HG02981 (cell line): Measurements from ENCODE around the gene AP2S1.
A peak's percentile ranks its signal among the peaks of the same experiment; 100 is the strongest.
"Not testable (repeated sequence)": the region's sequence is repeated elsewhere in the genome, so short reads cannot be mapped to it uniquely, and the experiment has no call there.

Source experiments
- ATAC-seq: cut with Tn5 transposase; IDR thresholded peaks from one replicate; pipeline ENCODE4 v1.9.1; 2021; ENCODE audit warnings: mild to moderate bottlenecking, moderate library complexity; ENCODE audit not compliant: unreplicated experiment

Gene AP2S1

DNA sequence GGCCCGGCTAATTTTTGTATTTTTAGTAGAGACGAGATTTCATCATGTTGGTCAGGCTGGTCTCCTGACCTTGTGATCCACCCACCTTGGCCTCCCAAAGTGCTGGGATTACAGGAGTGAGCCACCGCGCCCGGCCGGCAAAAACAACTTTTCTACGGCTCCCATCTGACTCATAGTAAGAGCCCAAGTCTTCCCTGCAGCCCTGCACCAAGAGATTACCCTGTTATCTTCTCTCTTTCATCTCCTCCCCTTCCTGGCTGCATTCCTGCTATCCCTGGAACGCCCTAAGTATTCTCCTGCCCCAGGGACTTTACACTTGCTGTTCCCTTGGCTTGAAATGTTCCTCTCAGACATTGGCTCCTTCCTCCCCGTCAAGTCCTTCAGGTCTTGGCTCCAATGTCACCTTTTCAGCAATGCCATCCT lies 6.6 kb downstream of the AP2S1 start:
- no peak for ATAC-seq

- ATAC-seq = no peak
Observed at GRCh38 chr19:46842791-46843190, 7.9 kb downstream of the AP2S1 start.

DNA sequence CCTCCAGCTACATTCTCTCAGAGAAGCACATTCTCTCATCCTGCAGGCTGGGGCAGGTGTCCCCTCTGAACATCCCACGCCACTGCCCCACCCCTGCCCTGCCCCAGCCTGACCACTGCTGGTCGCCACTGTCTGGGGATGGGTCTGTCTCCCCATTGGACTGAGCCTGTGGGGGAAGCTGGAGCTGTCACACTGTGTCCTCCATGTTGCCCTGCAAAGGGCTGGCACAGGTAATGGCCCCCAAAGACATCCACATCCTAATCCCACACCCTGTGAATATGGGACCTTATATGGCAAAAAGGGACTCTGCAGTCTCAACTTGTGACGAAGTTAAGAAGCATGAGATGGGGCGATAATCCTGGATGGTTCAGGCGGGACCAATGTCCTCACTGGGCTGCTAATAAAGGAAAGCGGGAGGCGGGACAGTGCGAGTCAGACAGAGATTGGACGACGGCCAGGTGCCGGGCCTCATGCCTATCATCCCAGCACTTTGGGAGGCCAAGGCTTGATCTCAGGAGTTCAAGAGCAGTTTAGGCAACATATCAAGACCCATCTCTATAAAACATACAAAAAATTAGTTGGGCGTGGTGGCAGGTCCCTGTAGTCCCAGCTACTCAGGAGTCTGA lies 9.1 kb downstream of the AP2S1 start:
- no peak for ATAC-seq

DNA sequence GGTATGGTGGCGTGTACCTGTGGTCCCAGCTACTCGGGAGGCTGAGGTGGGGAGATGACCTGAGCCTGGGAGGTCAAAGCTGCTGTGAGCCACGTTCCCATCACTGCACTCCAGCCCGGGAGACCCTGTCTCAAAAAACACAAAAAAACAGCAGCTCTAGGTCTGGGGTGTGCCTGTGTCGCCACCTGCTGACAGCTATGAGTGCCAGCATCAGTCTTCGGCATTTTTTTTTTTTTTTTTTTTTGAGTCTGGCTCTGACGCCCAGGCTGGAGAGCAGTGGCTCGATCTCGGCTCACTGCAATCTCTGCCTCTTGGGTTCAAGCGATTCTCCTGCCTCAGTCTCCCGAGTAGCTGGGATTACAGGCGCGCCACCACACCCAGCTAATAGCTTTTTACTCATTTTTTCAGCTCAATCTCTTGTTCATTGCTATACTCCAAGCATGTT lies 10.1 kb downstream of the AP2S1 start:
- ATAC-seq = no peak

GRCh38 chr19:46839752-46840497 lies 10.7 kb downstream of the AP2S1 start:
- no peak for ATAC-seq

- ATAC-seq = no peak
Observed at GRCh38 chr19:46838160-46838559, 12.5 kb downstream of the AP2S1 start.

DNA sequence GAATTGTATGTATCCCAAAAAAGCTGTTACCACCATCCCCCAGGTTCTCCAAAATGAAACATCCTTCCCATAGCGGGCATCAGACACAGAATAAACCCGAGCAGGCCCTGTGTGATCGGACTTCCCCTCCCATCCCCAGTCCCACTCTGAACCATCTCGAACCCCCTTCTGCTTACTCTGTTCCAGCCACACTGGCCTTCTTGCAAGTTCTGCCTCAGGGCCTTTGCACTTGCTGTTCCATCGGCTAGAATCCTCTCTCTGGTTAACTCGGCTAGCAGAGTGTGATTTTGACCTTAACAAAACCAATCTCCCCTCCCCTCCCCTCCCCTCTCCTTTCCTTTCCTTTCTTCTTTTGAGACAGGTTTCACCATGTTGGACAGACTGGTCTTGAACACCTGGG lies 15.7 kb downstream of the AP2S1 start:
- no peak for ATAC-seq

DNA sequence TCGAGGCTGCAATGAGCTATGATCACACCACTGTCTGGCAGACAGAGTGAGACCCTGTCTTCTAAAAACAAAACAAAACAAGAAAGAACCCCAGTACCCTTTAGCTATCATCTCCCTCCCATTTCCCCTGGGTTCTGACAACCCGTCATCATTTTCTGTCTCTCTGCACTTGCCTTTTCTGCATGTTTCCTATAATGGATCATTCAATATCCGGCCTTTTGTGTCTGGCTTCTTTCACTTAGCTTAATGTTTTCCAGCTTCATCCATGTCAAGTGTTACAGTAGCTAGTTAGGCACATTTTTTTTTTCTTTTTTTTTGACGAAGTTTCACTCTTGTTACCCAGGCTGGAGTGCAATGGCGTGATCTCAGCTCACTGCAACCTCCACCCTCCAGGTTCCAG lies 16.5 kb downstream of the AP2S1 start:
- no peak for ATAC-seq

DNA sequence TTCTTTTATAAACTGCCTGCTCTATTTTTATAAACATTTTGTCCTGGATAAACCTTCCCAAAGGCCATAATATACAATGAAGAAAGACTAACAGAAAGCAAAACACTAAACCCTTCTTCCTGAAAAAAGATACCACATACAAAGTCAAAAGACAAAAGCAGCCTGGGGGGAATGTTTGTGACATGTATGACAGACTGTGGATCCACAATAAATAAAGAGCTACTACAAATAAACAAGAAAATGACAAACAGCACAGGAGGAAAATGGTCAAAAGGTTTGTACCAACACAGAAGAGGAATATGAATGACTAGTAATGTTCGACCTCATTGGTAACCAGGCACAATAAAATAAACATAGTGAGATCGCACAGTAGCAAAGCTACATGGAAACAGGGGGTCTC lies 19.8 kb downstream of the AP2S1 start:
- no peak for ATAC-seq

- no peak for ATAC-seq
Observed at GRCh38 chr19:46828484-46828883, 22.2 kb downstream of the AP2S1 start.

GRCh38 chr19:46825731-46826055 lies 25.0 kb downstream of the AP2S1 start:
- ATAC-seq = no peak

- ATAC-seq = no peak
Observed at GRCh38 chr19:46824890-46825730, 25.5 kb downstream of the AP2S1 start.

DNA sequence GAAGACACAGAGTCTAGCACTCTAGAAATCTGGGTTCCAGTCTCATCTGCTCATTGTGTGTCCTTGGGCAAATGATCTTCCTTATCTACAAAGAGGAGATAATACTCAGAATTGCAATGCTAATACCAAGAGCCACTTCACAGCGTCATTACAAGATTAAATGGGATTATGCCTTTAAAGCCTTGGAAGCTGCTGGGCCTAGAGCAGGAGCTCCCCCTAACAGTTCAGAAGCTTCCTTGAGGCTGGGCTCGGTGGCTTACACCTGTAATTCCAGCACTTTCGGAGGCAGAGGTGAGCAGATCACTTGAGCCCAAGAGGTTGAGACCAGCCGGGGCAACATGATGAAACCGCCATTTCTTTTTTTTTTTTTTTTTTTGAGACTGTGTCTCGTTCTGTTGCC lies 27.6 kb downstream of the AP2S1 start:
- no peak for ATAC-seq

GRCh38 chr19:46822410-46822787 lies 28.2 kb downstream of the AP2S1 start:
- not testable (repeated sequence) for ATAC-seq

- peak; percentile 44 for ATAC-seq
Observed at GRCh38 chr19:46821512-46822409, 28.9 kb downstream of the AP2S1 start.

- ATAC-seq = no peak
Observed at GRCh38 chr19:46818812-46819211, 31.8 kb downstream of the AP2S1 start.

DNA sequence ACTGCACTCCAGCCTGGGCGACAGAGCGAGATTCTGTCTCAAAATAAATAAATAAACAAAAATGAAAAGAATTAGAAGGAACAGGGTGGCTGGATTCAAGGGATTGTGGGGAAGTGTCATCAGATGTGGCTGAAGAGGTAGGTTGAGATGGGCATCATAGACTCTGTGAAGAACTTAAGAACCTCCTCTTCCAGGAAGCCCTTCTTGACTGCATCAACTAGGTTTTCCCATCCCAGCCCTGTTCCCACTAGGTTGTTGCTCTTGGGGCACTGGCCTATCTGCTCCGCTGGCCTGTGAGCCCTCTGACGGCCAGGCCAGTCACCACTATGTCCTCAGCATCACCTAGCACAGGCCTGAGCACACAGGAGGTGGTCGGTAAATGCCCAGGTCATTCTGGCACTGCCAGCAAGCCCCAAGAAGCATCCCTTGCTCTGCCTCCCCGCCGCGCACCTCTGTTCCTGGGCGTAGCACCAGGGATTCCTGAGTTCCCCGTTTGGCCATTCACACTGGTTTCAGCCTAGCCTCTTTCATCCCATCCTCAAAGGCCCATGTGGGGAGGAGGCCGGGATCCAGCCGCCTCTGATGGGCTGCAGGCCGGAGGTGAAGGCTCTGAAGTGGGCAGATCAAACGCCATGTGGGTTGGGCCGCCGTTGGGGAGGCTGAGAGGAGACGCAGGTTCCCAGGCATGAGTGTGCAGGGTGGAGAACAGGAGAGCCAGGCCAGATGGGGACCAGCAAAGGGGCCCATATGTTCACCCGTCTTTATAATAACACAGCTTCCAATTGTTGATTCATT lies 34.6 kb downstream of the AP2S1 start:
- no peak for ATAC-seq

- ATAC-seq = no peak
Observed at GRCh38 chr19:46813839-46814358, 36.7 kb downstream of the AP2S1 start.

GRCh38 chr19:46812977-46813838 lies 37.4 kb downstream of the AP2S1 start:
- ATAC-seq = no peak
